C4-2B (cell line): Measurements from ENCODE around the gene KIF6.

ENCODE experiments used
- ZFX ChIP-seq: fragments of 450-650 bp; IDR thresholded peaks from 2 replicates; pipeline ENCODE4 v1.6.1; 2017
- TF ChIP-seq, protein P1 (sequence below): fragments of 450-650 bp; conservative IDR thresholded peaks from 2 replicates; pipeline ENCODE4 v1.5.1; 2017; ENCODE audit warnings: mild to moderate bottlenecking

DNA sequence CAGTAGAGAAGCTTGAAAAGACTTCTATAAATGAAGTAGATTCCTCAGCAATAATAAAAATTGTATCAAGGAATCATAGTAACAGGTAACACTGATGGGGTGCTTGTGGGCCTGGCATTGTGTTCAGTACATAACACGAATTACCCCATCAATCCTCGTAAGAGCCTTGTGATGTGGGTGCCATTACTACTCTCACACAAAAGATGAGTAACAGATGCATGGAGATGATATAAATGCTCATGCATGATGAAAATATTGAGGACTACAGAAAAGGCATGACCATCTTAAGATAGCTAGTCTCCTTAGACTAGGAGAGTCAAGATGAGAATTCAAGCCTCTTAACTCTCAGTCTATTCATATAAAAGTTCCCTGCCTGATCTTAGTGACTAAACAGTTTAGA lies 158.1 kb downstream of the KIF6 start:
- TF ChIP-seq, protein P1, sequence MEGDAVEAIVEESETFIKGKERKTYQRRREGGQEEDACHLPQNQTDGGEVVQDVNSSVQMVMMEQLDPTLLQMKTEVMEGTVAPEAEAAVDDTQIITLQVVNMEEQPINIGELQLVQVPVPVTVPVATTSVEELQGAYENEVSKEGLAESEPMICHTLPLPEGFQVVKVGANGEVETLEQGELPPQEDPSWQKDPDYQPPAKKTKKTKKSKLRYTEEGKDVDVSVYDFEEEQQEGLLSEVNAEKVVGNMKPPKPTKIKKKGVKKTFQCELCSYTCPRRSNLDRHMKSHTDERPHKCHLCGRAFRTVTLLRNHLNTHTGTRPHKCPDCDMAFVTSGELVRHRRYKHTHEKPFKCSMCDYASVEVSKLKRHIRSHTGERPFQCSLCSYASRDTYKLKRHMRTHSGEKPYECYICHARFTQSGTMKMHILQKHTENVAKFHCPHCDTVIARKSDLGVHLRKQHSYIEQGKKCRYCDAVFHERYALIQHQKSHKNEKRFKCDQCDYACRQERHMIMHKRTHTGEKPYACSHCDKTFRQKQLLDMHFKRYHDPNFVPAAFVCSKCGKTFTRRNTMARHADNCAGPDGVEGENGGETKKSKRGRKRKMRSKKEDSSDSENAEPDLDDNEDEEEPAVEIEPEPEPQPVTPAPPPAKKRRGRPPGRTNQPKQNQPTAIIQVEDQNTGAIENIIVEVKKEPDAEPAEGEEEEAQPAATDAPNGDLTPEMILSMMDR = no peak
- no peak for TF ChIP-seq ZFX
